K562 (cell line): ENCODE data around the gene TMEM14C. TPM values are rescaled to one million over a fixed set of nuclear protein-coding genes. Genes with fewer than 3 reads are reported as not detected.

Experiments
- ARID1B ChIP-seq: fragments of 450-650 bp; IDR thresholded peaks from 2 replicates; pipeline ENCODE4 v1.6.1; 2016; ENCODE audit warnings: antibody characterized with exemption, mild to moderate bottlenecking, inconsistent platforms
- ESRRA ChIP-seq: fragments of 450-650 bp; IDR thresholded peaks from 2 replicates; pipeline ENCODE4 v1.6.1; 2014; ENCODE audit warnings: low read depth, mild to moderate bottlenecking, moderate library complexity, borderline replicate concordance
- FOXK1 ChIP-seq: sonication (generic); formaldehyde crosslinking; IDR thresholded peaks from 2 replicates; pipeline ENCODE4 v1.8.0; 2022; ENCODE audit warnings: missing genetic modification reagents, mild to moderate bottlenecking, borderline replicate concordance
- ILF3 ChIP-seq: fragments of 450-650 bp; IDR thresholded peaks from 2 replicates; pipeline ENCODE4 v1.6.1; 2018; ENCODE audit warnings: antibody characterized with exemption, mild to moderate bottlenecking, moderate library complexity, borderline replicate concordance
- JUN ChIP-seq, 2 experiments: sonication (generic) in 1 of 2; formaldehyde crosslinking in 1 of 2; IDR thresholded peaks; 2 replicates each; pipeline versions ENCODE4 v1.6.1 to v1.8.0; 2012 to 2022; ENCODE audit warnings: borderline replicate concordance in 2 of 2, mild to moderate bottlenecking in 2 of 2, improper control_type of control experiment in 1 of 2, low read depth in 1 of 2, low read length in 1 of 2, missing genetic modification reagents in 1 of 2
- MYC ChIP-seq, 2 experiments: fragments of 250-450 bp in 1 of 2; sonication (Bioruptor Pico) in 1 of 2; IDR thresholded peaks; 2 replicates each; pipeline versions ENCODE4 v1.5.1 to v1.6.1; 2012 to 2021; ENCODE audit warnings: low read depth in 2 of 2, borderline replicate concordance in 1 of 2, improper control_type of control experiment in 1 of 2, low read length in 1 of 2, mild to moderate bottlenecking in 1 of 2, moderate library complexity in 1 of 2
- NFIC ChIP-seq: fragments of 450-650 bp; IDR thresholded peaks from 2 replicates; pipeline ENCODE4 v1.6.1; 2017; ENCODE audit warnings: mild to moderate bottlenecking, inconsistent platforms
- NR4A1 ChIP-seq, 2 experiments: fragments of 250-450 bp in 1 of 2; fragments of 450-650 bp in 1 of 2; sonication (Bioruptor Pico) in 1 of 2; IDR thresholded peaks; 2 replicates each; pipeline versions ENCODE4 v1.4.0 to v1.6.1; 2016 to 2020; ENCODE audit warnings: mild to moderate bottlenecking in 2 of 2, missing compliant biosample characterization in 1 of 2, missing genetic modification characterization in 1 of 2, moderate library complexity in 1 of 2
- PPARD ChIP-seq: fragments of 250-450 bp; sonication (Bioruptor Pico); IDR thresholded peaks from 2 replicates; pipeline ENCODE4 v1.8.0; 2022; ENCODE audit warnings: inconsistent platforms, mild to moderate bottlenecking, moderate library complexity
- SMAD1 ChIP-seq: fragments of 150-350 bp; IDR thresholded peaks from 2 replicates; pipeline ENCODE4 v1.6.1; 2014; ENCODE audit warnings: low read length, low read depth; ENCODE audit not compliant: partially characterized antibody
- SMC3 ChIP-seq: conservative IDR thresholded peaks from 2 replicates; pipeline ENCODE4 v1.6.1; 2011; ENCODE audit warnings: low read depth, low read length, improper control_type of control experiment; ENCODE audit not compliant: insufficient read depth
- TBP ChIP-seq: optimal IDR thresholded peaks from 2 replicates; pipeline ENCODE3; 2011; ENCODE audit warnings: low read depth, low read length, improper control_type of control experiment
- ZKSCAN1 ChIP-seq: fragments of 150-350 bp; IDR thresholded peaks from 2 replicates; pipeline ENCODE4 v1.6.1; 2016; ENCODE audit warnings: low read depth, low read length
- ZNF133 ChIP-seq: fragments of 250-450 bp; sonication (Bioruptor Pico); IDR thresholded peaks from 2 replicates; pipeline ENCODE4 v1.4.0; 2020; ENCODE audit warnings: mild to moderate bottlenecking
- ZNF212 ChIP-seq: fragments of 450-650 bp; formaldehyde crosslinking; IDR thresholded peaks from 2 replicates; pipeline ENCODE4 v1.4.0; 2020; ENCODE audit warnings: mild to moderate bottlenecking
- polyA plus RNA-seq, 8 experiments: library from polyadenylated mRNA; depleted of rRNA in 4 of 8; stranded (reverse) in 5 of 8; unstranded in 3 of 8; fragments of >200 nt; fragmentation: Nextera tagmentation in 2 of 8; fragmentation: Illumina TruSeq in 1 of 8; extraction: Ambion mirVana in 2 of 8; extraction: Trizol in 1 of 8; gene quantifications; 2 replicates each; pipeline versions ENCODE4 v1.2.1 to v1.2.3, GENCODE V29; 2011 to 2014; ENCODE audit warnings: inconsistent platforms in 1 of 8, missing spikeins in 1 of 8
- total RNA-seq, 7 experiments: library from RNA; depleted of rRNA in 6 of 7; stranded (reverse); fragments of >200 nt in 6 of 7; fragmentation: Illumina TruSeq in 2 of 7; extraction: Trizol in 2 of 7; gene quantifications; 2 replicates each; pipeline versions ENCODE4 v1.2.1 to v1.2.3, GENCODE V29; 2011 to 2021; ENCODE audit warnings: low replicate concordance in 1 of 7
- TF ChIP-seq, protein P1 (sequence below), 2 experiments: fragments of 450-650 bp; formaldehyde crosslinking in 1 of 2; IDR thresholded peaks; 2 replicates each; pipeline versions ENCODE4 v1.4.0 to v1.6.1; 2014 to 2020; ENCODE audit warnings: mild to moderate bottlenecking in 2 of 2, borderline replicate concordance in 1 of 2, low read depth in 1 of 2
- TF ChIP-seq, protein P2 (sequence below): IDR thresholded peaks from 3 replicates; pipeline ENCODE4 v1.6.1; 2011; ENCODE audit warnings: borderline replicate concordance, mild to moderate bottlenecking; ENCODE audit not compliant: insufficient read length, insufficient read depth
- TF ChIP-seq, protein P3 (sequence below): fragments of 250-450 bp; sonication (Bioruptor Pico); IDR thresholded peaks from 2 replicates; pipeline ENCODE4 v1.9.0; 2021; ENCODE audit warnings: mild to moderate bottlenecking

The TMEM14C gene
- total and polyA plus RNA-seq, 9 of the 15 experiments (the other 6 are each of a cell fraction or from before 2014, with no cell fraction given), result 151 to 496 (median 263) TPM

- TF ChIP-seq, protein P1, sequence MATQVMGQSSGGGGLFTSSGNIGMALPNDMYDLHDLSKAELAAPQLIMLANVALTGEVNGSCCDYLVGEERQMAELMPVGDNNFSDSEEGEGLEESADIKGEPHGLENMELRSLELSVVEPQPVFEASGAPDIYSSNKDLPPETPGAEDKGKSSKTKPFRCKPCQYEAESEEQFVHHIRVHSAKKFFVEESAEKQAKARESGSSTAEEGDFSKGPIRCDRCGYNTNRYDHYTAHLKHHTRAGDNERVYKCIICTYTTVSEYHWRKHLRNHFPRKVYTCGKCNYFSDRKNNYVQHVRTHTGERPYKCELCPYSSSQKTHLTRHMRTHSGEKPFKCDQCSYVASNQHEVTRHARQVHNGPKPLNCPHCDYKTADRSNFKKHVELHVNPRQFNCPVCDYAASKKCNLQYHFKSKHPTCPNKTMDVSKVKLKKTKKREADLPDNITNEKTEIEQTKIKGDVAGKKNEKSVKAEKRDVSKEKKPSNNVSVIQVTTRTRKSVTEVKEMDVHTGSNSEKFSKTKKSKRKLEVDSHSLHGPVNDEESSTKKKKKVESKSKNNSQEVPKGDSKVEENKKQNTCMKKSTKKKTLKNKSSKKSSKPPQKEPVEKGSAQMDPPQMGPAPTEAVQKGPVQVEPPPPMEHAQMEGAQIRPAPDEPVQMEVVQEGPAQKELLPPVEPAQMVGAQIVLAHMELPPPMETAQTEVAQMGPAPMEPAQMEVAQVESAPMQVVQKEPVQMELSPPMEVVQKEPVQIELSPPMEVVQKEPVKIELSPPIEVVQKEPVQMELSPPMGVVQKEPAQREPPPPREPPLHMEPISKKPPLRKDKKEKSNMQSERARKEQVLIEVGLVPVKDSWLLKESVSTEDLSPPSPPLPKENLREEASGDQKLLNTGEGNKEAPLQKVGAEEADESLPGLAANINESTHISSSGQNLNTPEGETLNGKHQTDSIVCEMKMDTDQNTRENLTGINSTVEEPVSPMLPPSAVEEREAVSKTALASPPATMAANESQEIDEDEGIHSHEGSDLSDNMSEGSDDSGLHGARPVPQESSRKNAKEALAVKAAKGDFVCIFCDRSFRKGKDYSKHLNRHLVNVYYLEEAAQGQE (IDR thresholded peaks at IDR 0.05; ENCODE audit: borderline replicate concordance), result no peak
- TF ChIP-seq, protein P1 (CRISPR knock-in tag; IDR thresholded peaks at IDR 0.05; ENCODE audit: low read depth), result 0 out of 2 replicates have a peak, but pooled peaks have one; percentile 33
- TF ChIP-seq, protein P2, sequence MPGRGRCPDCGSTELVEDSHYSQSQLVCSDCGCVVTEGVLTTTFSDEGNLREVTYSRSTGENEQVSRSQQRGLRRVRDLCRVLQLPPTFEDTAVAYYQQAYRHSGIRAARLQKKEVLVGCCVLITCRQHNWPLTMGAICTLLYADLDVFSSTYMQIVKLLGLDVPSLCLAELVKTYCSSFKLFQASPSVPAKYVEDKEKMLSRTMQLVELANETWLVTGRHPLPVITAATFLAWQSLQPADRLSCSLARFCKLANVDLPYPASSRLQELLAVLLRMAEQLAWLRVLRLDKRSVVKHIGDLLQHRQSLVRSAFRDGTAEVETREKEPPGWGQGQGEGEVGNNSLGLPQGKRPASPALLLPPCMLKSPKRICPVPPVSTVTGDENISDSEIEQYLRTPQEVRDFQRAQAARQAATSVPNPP, result no peak
- TF ChIP-seq, protein P3, sequence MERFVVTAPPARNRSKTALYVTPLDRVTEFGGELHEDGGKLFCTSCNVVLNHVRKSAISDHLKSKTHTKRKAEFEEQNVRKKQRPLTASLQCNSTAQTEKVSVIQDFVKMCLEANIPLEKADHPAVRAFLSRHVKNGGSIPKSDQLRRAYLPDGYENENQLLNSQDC (CRISPR knock-in tag), result peak; percentile 8; the same call in 1 of the 2 replicates
- TF ChIP-seq ARID1B (no peak), ILF3 (no peak), ESRRA (no peak), SMC3 (0 out of 2 replicates have a peak, but pooled peaks have one; percentile 0), FOXK1 (CRISPR knock-in tag) (0 out of 2 replicates have a peak, but pooled peaks have one; percentile 26), MYC (IDR thresholded peaks at IDR 0.05; ENCODE audit: low read depth, low read length) (no peak), MYC (CRISPR knock-in tag; IDR thresholded peaks at IDR 0.05; ENCODE audit: borderline replicate concordance, low read depth) (0 out of 2 replicates have a peak, but pooled peaks have one; percentile 62), NR4A1 (CRISPR knock-in tag; IDR thresholded peaks at IDR 0.05) (0 out of 2 replicates have a peak, but pooled peaks have one; percentile 38), NR4A1 (tag; IDR thresholded peaks at IDR 0.05) (no peak), ZNF133 (CRISPR knock-in tag) (no peak), JUN (IDR thresholded peaks at IDR 0.05; ENCODE audit: borderline replicate concordance, low read depth, low read length) (no peak), JUN (CRISPR knock-in tag; IDR thresholded peaks at IDR 0.05; ENCODE audit: borderline replicate concordance) (0 out of 2 replicates have a peak, but pooled peaks have one; percentile 52), ZNF212 (CRISPR knock-in tag) (0 out of 2 replicates have a peak, but pooled peaks have one; percentile 73), ZKSCAN1 (no peak), PPARD (CRISPR knock-in tag) (no peak), TBP (no peak), NFIC (peak; percentile 97), SMAD1 (no peak)
These were observed 375 bp upstream of the TMEM14C start (continued) for GRCh38 chr6:10722570-10722819.
